GM21576 (cell line): Measurements from ENCODE around the gene CACNB4.

ENCODE experiments used
- ATAC-seq: cut with Tn5 transposase; IDR thresholded peaks from one replicate; pipeline ENCODE4 v1.9.1; 2021; ENCODE audit warnings: mild to moderate bottlenecking, moderate library complexity; ENCODE audit not compliant: unreplicated experiment

The CACNB4 gene

GRCh38 chr2:151862700-151863099 is 236.1 kb downstream of the CACNB4 start:
- ATAC-seq = peak; percentile 99

- no peak for ATAC-seq
These were observed 237.7 kb downstream of the CACNB4 start for GRCh38 chr2:151861174-151861573.

- no peak for ATAC-seq
These were observed 238.2 kb downstream of the CACNB4 start for GRCh38 chr2:151860613-151861146.

- no peak for ATAC-seq
These were observed 238.6 kb downstream of the CACNB4 start for GRCh38 chr2:151860210-151860609.

- ATAC-seq = no peak
These were observed 241.2 kb downstream of the CACNB4 start for GRCh38 chr2:151857650-151858049.

- no peak for ATAC-seq
These were observed 243.7 kb downstream of the CACNB4 start for GRCh38 chr2:151855111-151855510.

- ATAC-seq = no peak
These were observed 245.6 kb downstream of the CACNB4 start for GRCh38 chr2:151853070-151853758.

- ATAC-seq = no peak
These were observed 246.4 kb downstream of the CACNB4 start for GRCh38 chr2:151852260-151853069.

- ATAC-seq = no peak
These were observed 247.1 kb downstream of the CACNB4 start for GRCh38 chr2:151851761-151852160.

GRCh38 chr2:151849413-151850010 is 249.3 kb downstream of the CACNB4 start:
- ATAC-seq = no peak

GRCh38 chr2:151845884-151846283 is 253.0 kb downstream of the CACNB4 start:
- ATAC-seq = peak; percentile 65

- ATAC-seq = no peak
These were observed 253.4 kb downstream of the CACNB4 start for GRCh38 chr2:151845481-151845880.

GRCh38 chr2:151844211-151844896 is 254.5 kb downstream of the CACNB4 start:
- ATAC-seq = no peak

GRCh38 chr2:151843691-151844061 is 255.2 kb downstream of the CACNB4 start:
- ATAC-seq = no peak

- peak; percentile 22 for ATAC-seq
These were observed 255.8 kb downstream of the CACNB4 start for GRCh38 chr2:151842830-151843690.

- ATAC-seq = no peak
These were observed 257.8 kb downstream of the CACNB4 start for GRCh38 chr2:151841047-151841424.

- peak; percentile 98 for ATAC-seq
These were observed 258.4 kb downstream of the CACNB4 start for GRCh38 chr2:151840216-151841046.

- no peak for ATAC-seq
These were observed 260.9 kb downstream of the CACNB4 start for GRCh38 chr2:151837926-151838325.

GRCh38 chr2:151833984-151834383 is 264.9 kb downstream of the CACNB4 start:
- peak; percentile 80 for ATAC-seq
